Measurements from ENCODE around the gene IMPA2. TPM values are rescaled to one million over a fixed set of nuclear protein-coding genes. Genes with fewer than 3 reads are reported as not detected.

The IMPA2 gene
- total and polyA plus RNA-seq, 2 of the 13 experiments (the other 11 are each of a cell fraction or from before 2014, with no cell fraction given), result 37.8 to 71.8 TPM

DNA sequence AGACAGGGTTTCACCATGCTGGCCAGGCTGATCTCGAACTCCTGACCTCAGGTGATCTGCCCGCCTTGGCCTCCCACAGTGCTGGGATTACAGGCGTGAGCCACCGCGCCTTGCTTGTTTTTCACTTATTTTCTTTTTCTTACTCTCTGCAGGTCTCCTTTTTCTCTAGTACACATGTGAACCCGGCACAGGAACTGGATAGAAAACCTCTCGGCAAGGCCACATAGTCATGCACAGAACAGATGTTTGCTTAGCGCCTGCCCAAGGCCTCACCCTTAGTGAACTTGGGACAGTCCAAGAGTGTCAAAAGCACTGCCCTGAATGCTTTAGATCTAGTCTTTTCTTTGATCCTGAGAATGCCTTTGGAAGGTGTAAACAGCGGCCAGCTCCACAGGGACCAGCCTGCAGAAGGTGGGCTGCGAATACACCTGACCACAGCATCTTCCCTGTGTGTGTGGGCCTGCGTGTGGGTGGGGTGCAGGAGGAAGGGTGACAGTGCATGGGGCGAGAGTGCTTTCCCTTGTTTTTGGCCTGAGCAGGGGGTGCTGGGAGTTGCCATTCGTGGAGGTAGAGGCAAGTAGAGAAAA lies 27.0 kb downstream of the IMPA2 start (continued):
- TF ChIP-seq, protein P1, sequence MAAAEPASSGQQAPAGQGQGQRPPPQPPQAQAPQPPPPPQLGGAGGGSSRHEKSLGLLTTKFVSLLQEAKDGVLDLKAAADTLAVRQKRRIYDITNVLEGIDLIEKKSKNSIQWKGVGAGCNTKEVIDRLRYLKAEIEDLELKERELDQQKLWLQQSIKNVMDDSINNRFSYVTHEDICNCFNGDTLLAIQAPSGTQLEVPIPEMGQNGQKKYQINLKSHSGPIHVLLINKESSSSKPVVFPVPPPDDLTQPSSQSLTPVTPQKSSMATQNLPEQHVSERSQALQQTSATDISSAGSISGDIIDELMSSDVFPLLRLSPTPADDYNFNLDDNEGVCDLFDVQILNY (CRISPR knock-in tag; conservative IDR thresholded peaks at IDR 0.05), result no peak
- no peak for TF ChIP-seq NR3C1 (CRISPR knock-in tag; IDR thresholded peaks at IDR 0.05)
- no peak for TF ChIP-seq NFE2 (CRISPR knock-in tag; IDR thresholded peaks at IDR 0.05)
- no peak for TF ChIP-seq RFXANK (CRISPR knock-in tag; IDR thresholded peaks at IDR 0.05)
- peak; percentile 93 for TF ChIP-seq SAP130 (CRISPR knock-in tag; IDR thresholded peaks at IDR 0.05; ENCODE audit: low read depth)
- TF ChIP-seq SMC3 (IDR thresholded peaks at IDR 0.05; ENCODE audit: low read length), result peak; percentile 21; the same call in 1 of the 2 replicates
- no peak for TF ChIP-seq ZFYVE20 (CRISPR knock-in tag; IDR thresholded peaks at IDR 0.05; ENCODE audit: borderline replicate concordance, low read depth)
- no peak for TF ChIP-seq ZNF577 (CRISPR knock-in tag; IDR thresholded peaks at IDR 0.05; ENCODE audit: borderline replicate concordance, low read depth)
- TF ChIP-seq TRIM24 (CRISPR knock-in tag; IDR thresholded peaks at IDR 0.05), result no peak
- TF ChIP-seq, protein P2, sequence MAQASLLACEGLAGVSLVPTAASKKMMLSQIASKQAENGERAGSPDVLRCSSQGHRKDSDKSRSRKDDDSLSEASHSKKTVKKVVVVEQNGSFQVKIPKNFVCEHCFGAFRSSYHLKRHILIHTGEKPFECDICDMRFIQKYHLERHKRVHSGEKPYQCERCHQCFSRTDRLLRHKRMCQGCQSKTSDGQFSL (CRISPR knock-in tag; IDR thresholded peaks at IDR 0.05), result no peak
- peak; percentile 83 for TF ChIP-seq MYC (CRISPR knock-in tag; IDR thresholded peaks at IDR 0.05; ENCODE audit: borderline replicate concordance)
- peak; percentile 76 for TF ChIP-seq HOXD1 (CRISPR knock-in tag; IDR thresholded peaks at IDR 0.05)
- TF ChIP-seq RFX1 (IDR thresholded peaks at IDR 0.05), result no peak
- TF ChIP-seq, protein P3, sequence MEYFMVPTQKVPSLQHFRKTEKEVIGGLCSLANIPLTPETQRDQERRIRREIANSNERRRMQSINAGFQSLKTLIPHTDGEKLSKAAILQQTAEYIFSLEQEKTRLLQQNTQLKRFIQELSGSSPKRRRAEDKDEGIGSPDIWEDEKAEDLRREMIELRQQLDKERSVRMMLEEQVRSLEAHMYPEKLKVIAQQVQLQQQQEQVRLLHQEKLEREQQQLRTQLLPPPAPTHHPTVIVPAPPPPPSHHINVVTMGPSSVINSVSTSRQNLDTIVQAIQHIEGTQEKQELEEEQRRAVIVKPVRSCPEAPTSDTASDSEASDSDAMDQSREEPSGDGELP (IDR thresholded peaks at IDR 0.05; ENCODE audit: borderline replicate concordance, low read depth), result peak; percentile 87
- TF ChIP-seq KLF11 (CRISPR knock-in tag; IDR thresholded peaks at IDR 0.05), result 0 out of 2 replicates have a peak, but pooled peaks have one; percentile 53
- TF ChIP-seq, protein P4, sequence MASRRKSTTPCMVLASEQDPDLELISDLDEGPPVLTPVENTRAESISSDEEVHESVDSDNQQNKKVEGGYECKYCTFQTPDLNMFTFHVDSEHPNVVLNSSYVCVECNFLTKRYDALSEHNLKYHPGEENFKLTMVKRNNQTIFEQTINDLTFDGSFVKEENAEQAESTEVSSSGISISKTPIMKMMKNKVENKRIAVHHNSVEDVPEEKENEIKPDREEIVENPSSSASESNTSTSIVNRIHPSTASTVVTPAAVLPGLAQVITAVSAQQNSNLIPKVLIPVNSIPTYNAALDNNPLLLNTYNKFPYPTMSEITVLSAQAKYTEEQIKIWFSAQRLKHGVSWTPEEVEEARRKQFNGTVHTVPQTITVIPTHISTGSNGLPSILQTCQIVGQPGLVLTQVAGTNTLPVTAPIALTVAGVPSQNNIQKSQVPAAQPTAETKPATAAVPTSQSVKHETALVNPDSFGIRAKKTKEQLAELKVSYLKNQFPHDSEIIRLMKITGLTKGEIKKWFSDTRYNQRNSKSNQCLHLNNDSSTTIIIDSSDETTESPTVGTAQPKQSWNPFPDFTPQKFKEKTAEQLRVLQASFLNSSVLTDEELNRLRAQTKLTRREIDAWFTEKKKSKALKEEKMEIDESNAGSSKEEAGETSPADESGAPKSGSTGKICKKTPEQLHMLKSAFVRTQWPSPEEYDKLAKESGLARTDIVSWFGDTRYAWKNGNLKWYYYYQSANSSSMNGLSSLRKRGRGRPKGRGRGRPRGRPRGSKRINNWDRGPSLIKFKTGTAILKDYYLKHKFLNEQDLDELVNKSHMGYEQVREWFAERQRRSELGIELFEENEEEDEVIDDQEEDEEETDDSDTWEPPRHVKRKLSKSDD (CRISPR knock-in tag; IDR thresholded peaks at IDR 0.05; ENCODE audit: low read depth), result no peak; the same call in 1 of the 2 replicates
- no peak for TF ChIP-seq PHF20 (CRISPR knock-in tag; IDR thresholded peaks at IDR 0.05)
- TF ChIP-seq LCORL (IDR thresholded peaks at IDR 0.05), result no peak
- peak; percentile 94 for TF ChIP-seq LCORL (CRISPR knock-in tag; IDR thresholded peaks at IDR 0.05)
- TF ChIP-seq, protein P5, sequence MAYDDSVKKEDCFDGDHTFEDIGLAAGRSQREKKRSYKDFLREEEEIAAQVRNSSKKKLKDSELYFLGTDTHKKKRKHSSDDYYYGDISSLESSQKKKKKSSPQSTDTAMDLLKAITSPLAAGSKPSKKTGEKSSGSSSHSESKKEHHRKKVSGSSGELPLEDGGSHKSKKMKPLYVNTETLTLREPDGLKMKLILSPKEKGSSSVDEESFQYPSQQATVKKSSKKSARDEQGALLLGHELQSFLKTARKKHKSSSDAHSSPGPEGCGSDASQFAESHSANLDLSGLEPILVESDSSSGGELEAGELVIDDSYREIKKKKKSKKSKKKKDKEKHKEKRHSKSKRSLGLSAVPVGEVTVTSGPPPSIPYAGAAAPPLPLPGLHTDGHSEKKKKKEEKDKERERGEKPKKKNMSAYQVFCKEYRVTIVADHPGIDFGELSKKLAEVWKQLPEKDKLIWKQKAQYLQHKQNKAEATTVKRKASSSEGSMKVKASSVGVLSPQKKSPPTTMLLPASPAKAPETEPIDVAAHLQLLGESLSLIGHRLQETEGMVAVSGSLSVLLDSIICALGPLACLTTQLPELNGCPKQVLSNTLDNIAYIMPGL (CRISPR knock-in tag; IDR thresholded peaks at IDR 0.05; ENCODE audit: borderline replicate concordance in 1 of 2, low read depth in 1 of 2), result 0 out of 4 replicates have a peak, but pooled peaks of 1 of the 2 experiments have one; percentile 22
- TF ChIP-seq, protein P6, sequence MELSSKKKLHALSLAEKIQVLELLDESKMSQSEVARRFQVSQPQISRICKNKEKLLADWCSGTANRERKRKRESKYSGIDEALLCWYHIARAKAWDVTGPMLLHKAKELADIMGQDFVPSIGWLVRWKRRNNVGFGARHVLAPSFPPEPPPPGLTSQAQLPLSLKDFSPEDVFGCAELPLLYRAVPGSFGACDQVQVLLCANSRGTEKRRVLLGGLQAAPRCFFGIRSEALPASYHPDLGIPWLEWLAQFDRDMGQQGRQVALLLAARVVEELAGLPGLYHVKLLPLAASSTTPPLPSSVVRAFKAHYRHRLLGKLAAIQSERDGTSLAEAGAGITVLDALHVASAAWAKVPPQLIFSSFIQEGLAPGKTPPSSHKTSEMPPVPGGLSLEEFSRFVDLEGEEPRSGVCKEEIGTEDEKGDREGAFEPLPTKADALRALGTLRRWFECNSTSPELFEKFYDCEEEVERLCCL (CRISPR knock-in tag; IDR thresholded peaks at IDR 0.05; ENCODE audit: borderline replicate concordance), result 0 out of 2 replicates have a peak, but pooled peaks have one; percentile 43
- TF ChIP-seq NFYB (CRISPR knock-in tag; IDR thresholded peaks at IDR 0.05), result 0 out of 2 replicates have a peak, but pooled peaks have one; percentile 20
- TF ChIP-seq HNRNPH1 (optimal IDR thresholded peaks at IDR 0.05; ENCODE audit: low read depth, low read length), result no peak
- TF ChIP-seq ZNF432 (CRISPR knock-in tag; IDR thresholded peaks at IDR 0.05; ENCODE audit: borderline replicate concordance), result no peak

All from HepG2 (cell line).